Vagina (tissue), 2 donors: Measurements from ENCODE around the gene MASP1. TPM values are rescaled to one million over a fixed set of nuclear protein-coding genes. Genes with fewer than 3 reads are reported as not detected.
"Not testable (repeated sequence)": the region's sequence is repeated elsewhere in the genome, so short reads cannot be mapped to it uniquely, and the experiment has no call there.

Experiments
- DNase-seq, 2 donors: peaks; one replicate each; pipeline ENCODE4 v3.0.0-alpha.2; 2017; ENCODE audit errors: extremely low spot score in 2 of 2
- H3K27ac ChIP-seq: fragments of 200-600 bp; sonication (generic); one replicate; pipeline ENCODE4 v1.5.1; 2019
- H3K27me3 ChIP-seq: fragments of 200-600 bp; sonication (generic); one replicate; pipeline ENCODE4 v1.5.1; 2019
- H3K36me3 ChIP-seq, 2 donors: fragments of 200-600 bp; sonication (generic); one replicate each; pipeline ENCODE4 v1.5.1; 2017 to 2019
- H3K4me1 ChIP-seq: fragments of 200-600 bp; sonication (generic); one replicate; pipeline ENCODE4 v1.5.1; 2019
- H3K4me3 ChIP-seq, 2 donors: fragments of 200-600 bp; sonication (generic); 1 replicate in 1 of 2; 2 replicates in 1 of 2; pipeline ENCODE4 v1.5.1; 2016 to 2019
- H3K9me3 ChIP-seq: fragments of 200-600 bp; sonication (generic); one replicate; pipeline ENCODE4 v1.5.1; 2019
- CTCF ChIP-seq, 3 experiments: fragments of 450-650 bp in 2 of 3; fragments of 200-600 bp in 1 of 3; sonication (generic) in 1 of 3; IDR thresholded peaks; one replicate each; pipeline ENCODE4 v1.5.1; 2017 to 2019; ENCODE audit warnings: antibody characterized with exemption in 3 of 3, mild to moderate bottlenecking in 2 of 3, moderate library complexity in 2 of 3
- POLR2A ChIP-seq, 2 donors: fragments of 450-650 bp; IDR thresholded peaks; one replicate each; pipeline ENCODE4 v1.6.1; 2017; ENCODE audit warnings: antibody characterized with exemption in 2 of 2, mild to moderate bottlenecking in 2 of 2, moderate library complexity in 2 of 2
- POLR2AphosphoS5 ChIP-seq, 2 donors: sonication (generic); formaldehyde crosslinking; IDR thresholded peaks; one replicate each; pipeline ENCODE4 v1.9.0; 2017; ENCODE audit warnings: antibody characterized with exemption in 2 of 2, mild to moderate bottlenecking in 2 of 2, low read depth in 1 of 2; ENCODE audit not compliant: insufficient read depth in 1 of 2
- intact Hi-C: fragments of 100-400 bp; cut with DNase I; formaldehyde crosslinking; loops from one replicate; pipeline ENCODE4 v1.15.1; 2023
- total RNA-seq: library from RNA; depleted of rRNA; stranded (reverse); fragments of >200 nt; gene quantifications from one replicate; pipeline ENCODE4 v1.2.3, GENCODE V29; 2016

The MASP1 gene
- total RNA-seq, 1 donor from 2014 or later = 172 TPM

GRCh38 chr3:187205683-187206082 lies 85.9 kb downstream of the MASP1 start:
- no peak for TF ChIP-seq POLR2AphosphoS5 (IDR thresholded peaks at IDR 0.05; ENCODE audit: insufficient read depth in 1 of 2, low read depth in 1 of 2)
- no peak for TF ChIP-seq CTCF (IDR thresholded peaks at IDR 0.05)
- TF ChIP-seq POLR2A (IDR thresholded peaks at IDR 0.05) = no peak
- Histone ChIP-seq H3K27me3 (no peaks in the 10 kb centered on the region), H3K36me3 (no peaks in the 10 kb centered on the region), H3K4me3 (no peak overlapping the region), H3K4me1 (peaks cover 35% of the 10 kb centered on the region), H3K27ac (no peak overlapping the region), H3K9me3 (no peaks in the 10 kb centered on the region)
- no peak for DNase-seq
- intact Hi-C loops = no loop called here

GRCh38 chr3:187199463-187200050 lies 92.0 kb downstream of the MASP1 start:
- H3K4me1 ChIP-seq, DNase-seq, intact Hi-C loops, H3K4me3 ChIP-seq, H3K36me3 ChIP-seq, H3K9me3 ChIP-seq, H3K27me3 ChIP-seq, H3K27ac ChIP-seq: not testable (repeated sequence)

GRCh38 chr3:187198490-187198889 lies 93.0 kb downstream of the MASP1 start:
- no peak for DNase-seq
- Histone ChIP-seq H3K4me1 (no peaks in the 10 kb centered on the region), H3K4me3 (no peak overlapping the region), H3K27ac (no peak overlapping the region), H3K36me3 (no peaks in the 10 kb centered on the region), H3K27me3 (no peaks in the 10 kb centered on the region), H3K9me3 (no peaks in the 10 kb centered on the region)
- intact Hi-C loops = no loop called here
- TF ChIP-seq POLR2A (IDR thresholded peaks at IDR 0.05) = no peak

DNA sequence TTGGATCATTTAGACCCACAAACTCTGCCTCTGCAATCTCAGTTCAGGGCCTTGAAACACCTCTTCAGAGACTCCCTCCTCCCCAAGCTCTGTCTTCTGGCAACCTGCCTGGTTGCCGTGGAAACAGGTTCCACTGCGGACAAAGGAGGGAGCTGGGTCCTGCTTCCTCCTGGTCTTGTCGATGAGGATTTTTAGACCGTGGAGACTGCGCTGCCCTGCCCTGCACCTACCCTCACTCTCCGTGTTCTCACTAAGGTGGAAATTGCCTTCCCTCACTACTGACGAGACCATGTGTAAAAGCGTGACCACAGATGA lies 94.2 kb downstream of the MASP1 start, which contains the start of gene RTP1:
RTP1 (plus strand) TSS at position 152 of the 315 bp plus-strand sequence; CDS start at position 182, 30 bp downstream.
- no peaks in the 10 kb centered on the region for H3K4me1 ChIP-seq
- no peaks in the 10 kb centered on the region for H3K36me3 ChIP-seq
- no peak for DNase-seq
- no peaks in the 10 kb centered on the region for H3K9me3 ChIP-seq
- H3K4me3 ChIP-seq = no peak within 1 kb of the TSS
- no peak for TF ChIP-seq CTCF (IDR thresholded peaks at IDR 0.05)
- TF ChIP-seq POLR2A (IDR thresholded peaks at IDR 0.05) = no peak
- no peak for TF ChIP-seq POLR2AphosphoS5 (IDR thresholded peaks at IDR 0.05; ENCODE audit: insufficient read depth in 1 of 2, low read depth in 1 of 2)
- H3K27ac ChIP-seq = no peak within 1 kb of the TSS
- intact Hi-C loops = no loop called here
- no peaks in the 10 kb centered on the region for H3K27me3 ChIP-seq

DNA sequence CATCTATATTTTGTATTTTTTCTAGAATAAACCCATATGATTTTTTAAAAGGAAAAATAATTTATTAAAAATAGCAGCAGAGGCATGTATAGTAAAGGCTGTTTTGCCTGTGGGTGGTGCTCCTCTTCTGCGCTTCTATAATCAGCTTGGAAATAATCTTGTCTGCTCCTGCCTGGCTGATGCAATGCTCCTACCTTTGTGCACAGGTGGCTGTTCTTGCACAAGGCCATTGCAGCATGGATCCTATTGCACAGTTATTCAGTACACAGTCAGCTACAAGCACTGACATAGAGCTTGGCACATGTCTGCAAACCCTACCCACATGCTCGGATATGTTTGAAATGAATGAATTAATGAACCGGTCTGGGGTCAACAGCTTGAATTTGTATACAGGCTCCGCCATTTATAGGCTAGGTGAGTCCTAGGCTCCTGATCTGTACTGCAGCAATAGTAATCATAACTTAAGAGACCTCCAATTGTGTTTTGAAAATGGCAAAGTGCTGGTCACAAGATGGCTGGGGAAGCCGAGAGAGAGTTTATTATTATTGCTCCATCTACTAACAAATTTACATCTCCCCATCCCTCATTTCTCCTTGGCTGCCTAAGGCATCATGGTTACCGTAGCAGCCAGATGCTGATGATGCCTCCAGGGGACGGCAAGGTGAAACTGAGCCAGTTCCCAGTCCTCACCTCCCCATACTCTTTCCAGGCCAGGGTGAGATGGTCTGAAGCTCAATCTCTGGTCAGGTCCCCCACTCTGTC lies 94.8 kb downstream of the MASP1 start:
- Histone ChIP-seq H3K4me3 (no peak overlapping the region), H3K36me3 (no peaks in the 10 kb centered on the region), H3K27me3 (no peaks in the 10 kb centered on the region), H3K4me1 (no peaks in the 10 kb centered on the region), H3K9me3 (no peaks in the 10 kb centered on the region), H3K27ac (no peak overlapping the region)
- intact Hi-C loops = no loop called here
- DNase-seq = no peak
- TF ChIP-seq POLR2A (IDR thresholded peaks at IDR 0.05) = no peak
- no peak for TF ChIP-seq CTCF (IDR thresholded peaks at IDR 0.05)
- no peak for TF ChIP-seq POLR2AphosphoS5 (IDR thresholded peaks at IDR 0.05; ENCODE audit: insufficient read depth in 1 of 2, low read depth in 1 of 2)

- intact Hi-C loops = no loop called here
- no peaks in the 10 kb centered on the region for H3K27me3 ChIP-seq
- H3K9me3 ChIP-seq = no peaks in the 10 kb centered on the region
- TF ChIP-seq POLR2AphosphoS5 (IDR thresholded peaks at IDR 0.05; ENCODE audit: insufficient read depth in 1 of 2, low read depth in 1 of 2) (no peak), POLR2A (IDR thresholded peaks at IDR 0.05) (no peak), CTCF (IDR thresholded peaks at IDR 0.05) (no peak)
- no peak overlapping the region for H3K4me3 ChIP-seq
- H3K4me1 ChIP-seq = no peaks in the 10 kb centered on the region
- H3K27ac ChIP-seq = no peak overlapping the region
- no peak for DNase-seq
- H3K36me3 ChIP-seq = no peaks in the 10 kb centered on the region
Observed at GRCh38 chr3:187193181-187193580, 98.4 kb downstream of the MASP1 start.
